SIG-M5 (cell line): ENCODE results near the gene NCAN.
"Not testable (repeated sequence)": the region's sequence is repeated elsewhere in the genome, so short reads cannot be mapped to it uniquely, and the experiment has no call there.

ENCODE experiments used
- DNase-seq: peaks from one replicate; lab custom pipeline; 2025; lab: John Stamatoyannopoulos, UW

NCAN gene

DNA sequence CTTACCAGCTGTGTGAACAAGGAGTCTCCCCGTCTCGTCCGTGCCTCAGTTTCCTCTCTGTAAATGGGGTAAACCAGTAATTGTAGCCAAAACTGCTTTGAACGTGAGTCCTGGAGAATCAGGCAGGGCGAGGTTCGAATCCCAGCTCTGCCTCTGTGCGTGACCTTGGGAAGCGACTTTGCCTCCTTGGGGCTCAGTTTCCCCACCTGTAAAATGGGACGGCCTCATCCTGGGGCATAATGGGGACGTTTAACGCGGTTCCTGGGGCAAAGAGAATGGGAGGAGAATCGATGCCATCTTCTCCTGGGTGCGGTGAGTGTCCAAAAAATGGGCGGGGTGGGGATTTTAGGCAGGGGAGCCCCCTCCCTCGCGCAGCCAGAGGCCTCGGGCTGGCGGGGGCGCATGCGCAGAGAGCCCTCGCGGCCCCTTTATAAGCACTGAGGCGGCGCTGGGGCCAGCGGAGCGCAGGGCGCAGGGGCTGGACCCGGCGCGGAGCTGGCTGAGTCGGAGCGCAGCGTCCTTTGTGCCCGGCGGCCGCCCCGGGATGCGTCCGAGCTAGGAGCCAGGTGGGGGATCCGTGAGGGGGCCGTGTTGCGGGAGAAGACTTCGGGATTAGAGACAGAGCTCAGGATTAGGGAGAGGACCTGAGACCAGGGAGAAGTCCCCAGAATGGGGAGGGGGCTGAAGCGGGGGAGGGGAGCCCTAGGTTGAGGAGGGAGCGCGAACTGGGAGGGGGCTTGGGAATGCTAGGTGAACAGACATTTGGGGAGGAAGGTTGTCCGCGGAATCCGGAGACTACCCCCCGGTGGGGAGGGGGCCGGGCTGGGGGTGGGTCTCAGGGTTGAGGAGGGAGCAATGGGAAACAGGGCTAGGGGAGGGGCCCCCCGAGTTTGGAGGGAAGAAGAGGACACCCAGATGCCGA, at the start of gene NCAN:
Gene NCAN (plus strand): TSS at position 460 of the 922 bp plus-strand sequence. CDS start 4,996 bp downstream, outside the sequence.
- no peak for DNase-seq

- DNase-seq = no peak
Observed at GRCh38 chr19:19162495-19162894, 49.3 kb upstream of the NCAN start.

DNA sequence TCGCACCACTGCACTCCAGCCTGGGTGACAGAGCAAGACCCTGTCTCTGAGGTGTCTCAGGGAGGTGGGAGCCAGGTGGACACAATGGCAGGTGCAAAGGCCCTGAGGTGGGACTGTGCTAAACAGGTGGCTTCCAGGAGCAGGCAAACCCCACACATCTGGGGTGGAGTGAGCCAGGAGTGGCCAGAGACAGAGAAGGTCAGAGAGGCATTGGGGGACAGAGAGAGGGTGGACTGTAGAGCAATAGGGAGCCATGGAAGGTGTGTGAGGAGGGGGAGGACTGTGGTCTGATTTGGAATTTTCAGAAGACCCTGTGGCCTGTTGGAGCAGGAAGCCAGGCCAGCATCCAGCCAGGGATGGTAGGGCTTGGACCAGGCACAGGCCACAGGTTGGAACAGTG, 46.4 kb upstream of the NCAN start:
- DNase-seq = no peak

DNA sequence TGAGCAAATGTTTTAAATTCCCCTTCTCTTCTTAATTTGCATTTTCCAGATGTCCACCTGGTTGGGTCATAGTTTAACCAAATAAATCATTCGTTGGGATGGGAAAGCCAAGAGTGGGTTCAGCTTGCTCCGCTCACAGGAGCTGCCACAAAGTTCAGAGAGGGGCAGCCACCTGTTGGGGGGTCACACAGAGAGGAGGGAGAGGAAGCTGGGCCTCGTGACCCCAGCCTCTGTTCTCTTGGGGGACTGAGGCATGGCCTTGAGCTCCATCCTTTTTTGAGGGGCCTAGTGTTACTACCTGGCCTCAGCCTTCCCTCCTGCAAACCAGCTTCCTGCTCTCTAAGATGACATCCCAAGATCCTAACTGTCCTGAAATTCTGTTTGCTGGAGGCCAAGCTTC, 44.1 kb upstream of the NCAN start:
- no peak for DNase-seq

- no peak for DNase-seq
Observed at GRCh38 chr19:19169236-19170052, 42.3 kb upstream of the NCAN start.

DNA sequence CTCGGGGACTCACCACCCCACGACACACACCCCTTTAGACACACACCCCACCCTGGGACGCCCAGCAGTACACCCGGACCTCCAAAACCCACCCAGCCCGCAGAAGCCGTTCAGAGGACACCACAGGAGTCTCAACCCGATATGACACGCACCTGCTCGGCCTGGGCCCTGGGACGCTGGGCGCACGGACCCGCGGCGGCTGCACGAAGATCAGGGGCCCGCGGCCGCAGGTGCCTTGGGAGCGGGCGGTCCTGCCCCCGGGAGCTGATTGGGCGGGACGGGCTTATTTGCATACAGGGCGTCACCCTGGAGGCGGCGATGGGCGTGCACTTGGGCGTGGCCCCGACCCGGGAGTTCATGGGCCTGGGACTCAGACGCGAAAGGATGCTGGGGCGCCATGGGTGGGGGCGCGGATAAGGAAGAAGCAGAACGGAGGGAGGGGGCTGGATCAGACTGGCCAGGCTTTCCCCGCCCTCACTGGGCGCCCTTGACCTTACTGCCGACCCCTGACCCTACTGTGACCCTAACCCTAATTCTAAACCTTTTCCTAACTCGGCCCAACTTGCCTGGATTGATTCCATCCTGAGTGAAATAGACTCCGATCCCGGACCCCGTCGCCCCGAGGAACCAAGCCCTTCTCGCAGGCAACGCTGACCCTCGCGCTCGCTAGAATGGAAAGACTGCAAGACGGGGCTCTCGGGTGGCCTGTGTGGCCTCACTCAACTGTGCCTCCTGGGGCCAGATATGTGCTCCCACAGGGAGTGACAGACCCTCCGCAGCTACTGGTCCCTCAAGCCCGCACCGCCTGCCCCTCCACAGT, 41.5 kb upstream of the NCAN start, which contains the start of gene MEF2B:
Gene MEF2B (minus strand): TSS at position 211 of the 820 bp plus-strand sequence. CDS start 19,528 bp downstream, outside the sequence.
- no peak for DNase-seq

GRCh38 chr19:19170873-19171672, 40.7 kb upstream of the NCAN start:
- DNase-seq = no peak

GRCh38 chr19:19171821-19172532, 39.8 kb upstream of the NCAN start:
- DNase-seq = no peak

DNA sequence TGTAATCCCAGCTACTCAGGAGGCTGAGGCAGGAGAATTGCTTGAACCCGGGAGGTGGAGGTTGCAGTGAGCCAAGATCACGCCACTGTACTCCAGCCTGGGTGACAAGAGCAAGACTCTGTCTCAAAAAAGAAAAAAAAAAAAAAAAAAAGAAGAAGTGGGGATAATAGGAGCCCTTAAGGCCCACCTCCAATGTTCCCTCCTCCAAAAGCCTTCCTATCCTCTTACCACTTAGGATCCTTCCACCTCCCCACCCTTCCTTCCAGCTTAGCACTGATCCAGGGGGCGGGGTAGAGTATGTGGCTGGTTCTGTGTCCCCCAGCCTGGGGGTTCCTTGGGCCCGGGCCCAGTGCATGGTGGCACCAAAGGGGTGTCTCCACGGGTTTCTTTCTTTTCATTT, 38.5 kb upstream of the NCAN start:
- DNase-seq = not testable (repeated sequence)

DNA sequence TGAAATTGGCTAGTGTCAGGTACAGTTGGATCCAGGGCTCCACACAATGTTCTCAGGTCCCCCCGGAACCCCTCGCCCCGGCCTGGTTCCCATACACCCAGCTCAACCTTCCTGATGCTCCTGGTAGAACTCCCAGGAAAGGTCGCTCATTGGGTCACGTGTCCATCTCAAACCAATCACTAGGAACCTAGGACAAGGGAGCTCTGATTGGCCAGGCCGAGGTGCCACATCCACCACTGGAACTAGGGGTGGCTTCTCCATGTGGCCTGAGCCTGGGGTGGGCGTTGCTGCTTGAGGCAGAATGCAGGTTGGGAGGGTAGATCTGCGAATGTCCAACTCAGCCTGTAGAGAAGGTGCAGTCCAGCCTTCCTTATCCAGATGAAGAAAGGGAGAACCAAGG, 34.8 kb upstream of the NCAN start:
- no peak for DNase-seq

DNA sequence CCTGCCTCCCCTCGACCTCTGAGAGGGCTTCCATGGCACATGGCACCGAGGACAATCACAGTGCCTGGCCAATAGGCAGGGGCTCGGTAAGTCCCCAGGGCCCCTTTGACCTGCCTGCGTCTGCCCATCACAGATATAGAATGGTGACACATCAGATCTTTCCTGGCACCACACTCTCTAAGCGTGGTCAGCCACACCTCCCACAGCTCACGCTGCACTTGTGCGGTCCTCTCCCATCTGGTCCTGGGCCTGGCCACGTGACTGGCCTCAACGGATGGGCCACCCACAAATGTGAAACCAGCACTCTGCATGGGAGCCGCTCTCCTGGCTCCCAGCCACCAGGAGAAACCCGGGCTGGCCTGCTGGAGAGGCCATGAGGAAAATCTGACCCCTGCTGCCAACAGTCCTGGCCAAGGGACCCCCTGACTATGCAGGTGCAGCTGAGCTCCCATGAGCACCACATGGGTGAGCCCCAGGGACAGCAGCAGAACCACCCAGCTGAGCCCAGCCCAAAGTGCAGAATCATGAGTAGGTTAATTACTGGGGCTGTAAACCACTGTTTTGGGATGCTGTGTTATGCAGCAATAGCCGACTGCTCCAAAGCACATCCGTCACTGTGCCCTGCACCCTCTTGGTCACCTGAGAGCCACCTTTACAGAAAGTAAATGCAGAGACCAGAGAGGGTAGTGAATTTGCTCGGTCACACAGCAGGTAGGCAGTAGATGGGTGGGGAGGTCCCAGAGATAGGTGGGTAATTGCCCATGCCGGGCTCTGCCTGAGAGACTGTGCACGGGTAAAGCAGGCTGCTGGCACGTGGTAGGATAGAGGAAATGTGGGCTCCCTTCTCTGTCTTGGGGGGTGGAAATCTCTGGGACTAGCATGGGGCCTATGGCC, 32.0 kb upstream of the NCAN start:
- no peak for DNase-seq

DNA sequence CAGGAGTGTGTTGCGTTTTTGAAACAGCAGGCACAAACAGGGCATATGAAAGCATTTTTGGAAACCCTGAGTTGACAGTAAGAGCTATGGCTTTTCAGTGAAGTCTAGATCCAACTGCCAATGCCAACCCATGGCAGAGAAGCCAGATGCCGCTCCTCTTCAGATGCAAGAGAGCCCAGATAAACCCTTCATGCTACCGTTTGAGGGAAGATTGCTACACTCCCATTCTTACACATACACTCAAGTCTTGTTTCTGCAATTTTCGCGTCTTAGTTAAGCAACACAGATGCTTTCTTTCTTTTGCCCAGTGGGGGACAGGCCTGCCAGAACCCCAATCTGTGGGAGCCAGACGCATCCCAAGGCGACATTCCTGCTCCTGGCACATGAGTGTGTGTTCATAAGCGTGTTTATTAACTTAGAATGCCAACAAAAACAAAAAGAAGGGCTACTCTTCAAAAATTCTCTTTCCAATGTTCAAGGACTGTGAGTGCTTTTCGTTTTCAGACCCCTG, 30.2 kb upstream of the NCAN start:
- no peak for DNase-seq

- DNase-seq = no peak
Observed at GRCh38 chr19:19185853-19186740, 25.7 kb upstream of the NCAN start.

DNA sequence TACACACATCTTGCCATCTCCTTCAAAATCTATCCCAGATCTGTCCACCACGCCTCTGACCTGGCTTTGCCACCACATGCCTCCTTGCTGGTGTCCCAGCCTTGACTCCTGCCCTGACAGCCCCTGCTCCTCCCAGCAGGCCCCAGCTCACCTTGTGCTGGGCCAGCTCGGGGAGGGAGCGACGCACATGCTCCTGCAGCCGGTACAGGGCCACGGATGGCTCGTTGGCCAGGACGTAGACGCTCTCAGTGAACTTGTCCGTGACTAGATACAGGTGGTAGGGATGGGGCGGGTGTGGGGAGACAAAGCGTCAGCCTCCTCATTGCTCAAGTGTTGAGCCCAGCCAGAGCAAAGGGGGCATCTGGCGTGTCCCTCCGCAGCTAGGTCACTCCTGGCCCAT, 25.0 kb upstream of the NCAN start:
- DNase-seq = no peak

- no peak for DNase-seq
Observed at GRCh38 chr19:19191768-19192077, 20.0 kb upstream of the NCAN start.

GRCh38 chr19:19192078-19192882, 19.5 kb upstream of the NCAN start, which contains the start of the genes BORCS8 and RFXANK:
BORCS8 (minus strand) TSS chr19:19192152; CDS start chr19:19192117, 35 bp downstream.
RFXANK (plus strand) TSS chr19:19192258; CDS start chr19:19193947, 1,689 bp downstream.
- DNase-seq = peak; percentile 89

GRCh38 chr19:19192910-19193423, 18.8 kb upstream of the NCAN start:
- DNase-seq = no peak
